Measurements from ENCODE around the gene ELMOD3.
"Not testable (repeated sequence)": the region's sequence is repeated elsewhere in the genome, so short reads cannot be mapped to it uniquely, and the experiment has no call there.

The ELMOD3 gene

GRCh38 chr2:85354286-85355072 lies at the start of gene ELMOD3, which contains the start of gene RETSAT:
Gene ELMOD3 (plus strand): TSS chr2:85354769. CDS start chr2:85357199, 2,430 bp downstream.
Gene RETSAT (minus strand): TSS chr2:85354528. CDS start chr2:85354507, 21 bp downstream.
- DNase-seq (ENCODE audit: low read depth in 2 of 2), result peak; percentile 91 to 94

GRCh38 chr2:85307527-85307897 lies 47.1 kb upstream of the ELMOD3 start:
- no peak for DNase-seq (ENCODE audit: low read depth in 2 of 2)

- no peak for DNase-seq (ENCODE audit: low read depth in 2 of 2)
Observed at GRCh38 chr2:85308201-85308600, 46.4 kb upstream of the ELMOD3 start.

GRCh38 chr2:85308896-85309555 lies 45.5 kb upstream of the ELMOD3 start:
- no peak for DNase-seq (ENCODE audit: low read depth in 2 of 2)

- no peak for DNase-seq (ENCODE audit: low read depth in 2 of 2)
Observed at GRCh38 chr2:85309699-85310321, 44.8 kb upstream of the ELMOD3 start.

GRCh38 chr2:85310330-85310729 lies 44.2 kb upstream of the ELMOD3 start:
- DNase-seq (ENCODE audit: low read depth in 2 of 2), result no peak

GRCh38 chr2:85312404-85312803 lies 42.2 kb upstream of the ELMOD3 start:
- DNase-seq (ENCODE audit: low read depth in 2 of 2), result no peak

- DNase-seq (ENCODE audit: low read depth in 2 of 2), result no peak
Observed at GRCh38 chr2:85314884-85315242, 39.7 kb upstream of the ELMOD3 start.

- DNase-seq (ENCODE audit: low read depth in 2 of 2), result not testable (repeated sequence)
Observed at GRCh38 chr2:85315921-85316320, 38.6 kb upstream of the ELMOD3 start.

GRCh38 chr2:85318222-85319074 lies 36.1 kb upstream of the ELMOD3 start:
- DNase-seq (ENCODE audit: low read depth in 2 of 2), result no peak

GRCh38 chr2:85319796-85320195 lies 34.8 kb upstream of the ELMOD3 start:
- no peak for DNase-seq (ENCODE audit: low read depth in 2 of 2)

- DNase-seq (ENCODE audit: low read depth in 2 of 2), result no peak
Observed at GRCh38 chr2:85323351-85323987, 31.1 kb upstream of the ELMOD3 start.

GRCh38 chr2:85323988-85324367 lies 30.6 kb upstream of the ELMOD3 start:
- not testable (repeated sequence) for DNase-seq (ENCODE audit: low read depth in 2 of 2)

GRCh38 chr2:85324639-85325465 lies 29.7 kb upstream of the ELMOD3 start:
- DNase-seq (ENCODE audit: low read depth in 2 of 2), result no peak

- DNase-seq (ENCODE audit: low read depth in 2 of 2), result no peak
Observed at GRCh38 chr2:85325466-85325811, 29.1 kb upstream of the ELMOD3 start.

- no peak for DNase-seq (ENCODE audit: low read depth in 2 of 2)
Observed at GRCh38 chr2:85326406-85327159, 28.0 kb upstream of the ELMOD3 start.

- no peak for DNase-seq (ENCODE audit: low read depth in 2 of 2)
Observed at GRCh38 chr2:85327160-85327821, 27.3 kb upstream of the ELMOD3 start.

GRCh38 chr2:85327822-85328617 lies 26.5 kb upstream of the ELMOD3 start, which contains the start of gene TGOLN2:
Gene TGOLN2 (minus strand): TSS chr2:85327989. CDS start chr2:85327962, 27 bp downstream.
- DNase-seq (ENCODE audit: low read depth in 2 of 2), result peak; percentile 85 to 90

Data from activated CD8-positive, alpha-beta memory T cell treated with anti-CD3 and anti-CD28 coated beads for 4 hours (primary cell).